ENCODE measurements around the gene WDSUB1.
A peak's percentile ranks its signal among the peaks of the same experiment; 100 is the strongest.

The WDSUB1 gene

DNA sequence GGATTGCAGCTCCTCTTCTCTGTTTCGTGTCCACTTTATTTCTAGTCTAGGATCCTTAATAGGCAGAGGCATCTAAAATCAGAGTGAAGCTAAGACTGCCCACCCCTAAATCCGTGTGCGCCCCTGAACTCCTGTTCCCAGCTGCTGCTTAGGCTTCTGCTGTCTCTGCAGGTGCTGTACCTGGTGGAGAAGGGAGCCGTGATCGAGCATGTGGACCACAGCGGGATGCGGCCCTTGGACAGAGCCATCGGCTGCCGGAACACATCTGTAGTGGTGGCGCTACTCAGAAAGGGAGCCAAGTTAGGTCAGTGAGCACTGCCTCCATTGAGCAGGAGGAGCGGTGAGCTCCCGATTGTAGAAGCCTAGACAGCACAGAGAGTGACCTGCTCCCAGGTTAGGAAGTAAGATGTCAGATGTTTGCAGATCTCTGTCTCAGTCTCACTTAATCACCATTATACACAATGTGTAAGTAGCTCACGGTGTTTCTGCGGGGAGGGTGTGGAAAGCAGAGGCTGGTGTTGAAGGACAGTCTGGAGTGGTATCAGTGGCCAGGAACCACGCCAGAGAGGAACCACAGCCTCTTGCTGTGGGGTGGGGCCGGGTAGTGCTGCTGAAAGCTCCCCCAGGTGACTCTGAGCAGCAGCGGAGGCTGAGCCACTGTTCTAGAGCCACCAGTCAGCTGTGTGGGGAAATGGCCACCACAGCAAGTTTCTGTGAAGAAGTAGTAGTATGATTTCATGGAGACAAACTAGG lies 62.3 kb downstream of the WDSUB1 start:
- no peak for DNase-seq

DNA sequence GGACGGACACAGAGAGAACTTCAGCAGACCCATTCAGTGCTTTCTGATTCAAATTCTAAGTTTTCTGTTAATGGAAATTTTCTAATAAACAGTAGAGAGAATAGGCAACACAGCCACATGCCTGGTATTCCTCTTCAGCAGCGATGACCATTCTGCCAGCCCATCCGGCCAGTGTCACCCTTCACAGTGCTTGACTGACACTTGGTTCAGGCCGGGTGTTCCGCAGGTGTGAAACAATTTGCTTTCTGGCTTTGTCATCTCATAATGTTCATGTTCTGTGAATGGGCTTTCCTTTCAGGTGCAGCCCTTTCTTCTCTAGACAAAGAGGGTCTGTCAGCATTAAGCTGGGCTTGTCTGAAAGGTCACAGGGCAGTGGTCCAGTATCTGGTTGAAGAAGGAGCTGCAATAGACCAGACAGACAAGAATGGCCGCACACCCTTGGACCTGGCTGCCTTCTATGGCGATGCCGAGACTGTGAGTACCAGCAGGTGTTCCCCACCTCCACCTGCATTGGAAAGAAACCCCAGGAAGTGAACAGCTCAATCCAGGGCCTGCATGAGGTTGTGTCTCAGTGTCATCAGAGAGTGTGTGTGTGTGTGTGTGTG lies 67.0 kb downstream of the WDSUB1 start:
- no peak for DNase-seq

DNA sequence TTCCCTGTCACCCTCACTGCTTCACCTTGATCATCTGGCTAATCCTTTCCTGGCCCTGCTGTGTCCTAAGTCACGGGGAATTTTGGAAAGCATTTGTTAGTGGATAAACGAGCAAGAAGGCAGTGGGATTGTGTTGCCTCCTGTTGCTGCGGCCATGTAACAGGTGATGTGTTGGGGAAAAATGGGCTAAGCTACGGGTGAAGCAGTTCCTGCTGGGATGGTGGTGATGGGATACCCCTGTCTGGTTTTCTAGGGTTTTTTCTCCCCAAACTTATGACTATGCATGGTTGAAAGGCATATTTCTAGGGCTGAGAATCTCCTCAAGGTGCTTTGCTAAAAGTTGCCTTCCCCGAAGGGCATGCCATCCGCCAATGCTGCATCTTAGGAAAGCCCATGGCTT lies 68.1 kb downstream of the WDSUB1 start:
- DNase-seq: no peak

DNA sequence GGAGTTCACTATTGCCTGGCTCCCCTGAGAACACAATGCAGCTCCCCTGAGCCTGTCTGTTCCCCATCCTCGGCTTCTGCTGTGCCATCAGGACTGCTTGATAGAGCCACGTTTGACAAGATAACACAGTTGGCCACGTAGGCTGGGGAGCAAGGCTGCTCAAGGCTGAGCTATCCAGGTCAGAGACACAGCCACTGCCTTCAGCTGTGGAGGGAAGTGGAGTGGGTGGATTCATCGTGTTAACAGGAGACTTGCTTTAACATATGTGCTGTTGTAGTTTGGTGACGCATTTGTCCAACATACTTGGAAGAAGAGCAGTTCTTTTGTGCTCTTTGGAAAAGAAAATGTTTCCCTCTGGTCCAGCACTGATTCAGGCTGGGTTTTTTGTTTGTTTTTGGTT lies 68.8 kb downstream of the WDSUB1 start:
- DNase-seq: no peak

DNA sequence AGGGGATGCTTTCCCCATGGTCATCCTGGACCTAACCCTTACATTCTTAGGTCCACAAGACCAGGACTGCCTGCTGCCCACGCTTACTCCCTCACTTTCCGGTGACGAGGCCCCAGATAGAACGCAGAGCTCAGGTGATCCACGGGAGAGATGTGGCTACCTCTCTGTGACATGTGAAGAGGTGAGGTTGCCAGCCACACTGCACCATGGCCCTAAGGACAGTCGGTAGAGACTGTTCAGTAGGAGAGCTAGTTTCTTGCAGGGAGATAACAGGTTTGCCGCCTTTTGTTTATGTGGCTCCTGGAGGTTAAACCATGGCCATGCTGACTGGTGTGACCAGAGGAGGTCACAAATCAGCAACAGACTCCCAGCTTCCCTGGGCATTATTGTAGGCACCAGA lies 71.4 kb downstream of the WDSUB1 start:
- DNase-seq: no peak

DNA sequence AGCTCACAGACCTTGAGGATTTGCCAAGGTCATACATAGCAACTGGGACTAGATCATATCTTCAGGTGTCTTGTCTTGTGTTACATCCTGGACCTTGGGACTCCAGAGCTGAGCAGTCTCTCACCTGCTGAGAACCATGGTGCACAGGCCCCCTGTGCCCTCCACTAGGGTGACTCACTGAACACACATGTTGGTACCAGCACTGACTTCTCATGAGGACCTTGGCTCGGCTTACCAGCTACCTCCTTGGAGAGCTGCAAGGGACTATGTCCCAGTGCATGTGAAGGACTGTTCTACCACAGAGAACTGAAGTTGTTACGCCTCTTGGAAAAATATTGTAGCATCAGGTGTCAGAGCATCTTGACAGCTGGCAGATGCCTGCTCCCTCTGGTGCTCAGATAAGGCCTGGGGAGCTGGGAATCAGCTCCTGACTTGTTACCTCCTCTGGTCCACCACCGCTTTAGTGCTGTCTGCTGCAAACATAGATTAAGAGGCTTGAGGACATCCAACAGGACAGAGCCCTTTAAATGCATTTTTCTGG lies 72.1 kb downstream of the WDSUB1 start:
- DNase-seq: no peak

DNA sequence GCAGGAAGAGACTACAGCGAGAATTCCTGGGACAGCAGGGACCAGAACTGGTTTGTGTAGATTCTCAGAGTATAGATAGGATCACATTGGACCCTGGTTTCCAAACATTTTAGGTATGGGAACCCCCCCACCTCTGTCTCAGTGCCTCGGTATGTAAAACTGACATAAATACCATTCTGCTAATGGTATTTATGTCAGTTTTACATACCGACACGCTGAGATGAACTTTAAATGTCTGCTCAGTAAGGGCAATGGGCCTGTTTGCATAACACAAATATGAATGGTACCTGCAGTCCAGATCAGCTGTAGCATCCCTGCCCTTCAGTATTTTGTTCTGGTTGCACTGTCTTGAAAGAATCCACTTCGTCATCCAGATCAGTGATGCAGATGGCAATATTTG lies 73.2 kb downstream of the WDSUB1 start:
- no peak for DNase-seq

DNA sequence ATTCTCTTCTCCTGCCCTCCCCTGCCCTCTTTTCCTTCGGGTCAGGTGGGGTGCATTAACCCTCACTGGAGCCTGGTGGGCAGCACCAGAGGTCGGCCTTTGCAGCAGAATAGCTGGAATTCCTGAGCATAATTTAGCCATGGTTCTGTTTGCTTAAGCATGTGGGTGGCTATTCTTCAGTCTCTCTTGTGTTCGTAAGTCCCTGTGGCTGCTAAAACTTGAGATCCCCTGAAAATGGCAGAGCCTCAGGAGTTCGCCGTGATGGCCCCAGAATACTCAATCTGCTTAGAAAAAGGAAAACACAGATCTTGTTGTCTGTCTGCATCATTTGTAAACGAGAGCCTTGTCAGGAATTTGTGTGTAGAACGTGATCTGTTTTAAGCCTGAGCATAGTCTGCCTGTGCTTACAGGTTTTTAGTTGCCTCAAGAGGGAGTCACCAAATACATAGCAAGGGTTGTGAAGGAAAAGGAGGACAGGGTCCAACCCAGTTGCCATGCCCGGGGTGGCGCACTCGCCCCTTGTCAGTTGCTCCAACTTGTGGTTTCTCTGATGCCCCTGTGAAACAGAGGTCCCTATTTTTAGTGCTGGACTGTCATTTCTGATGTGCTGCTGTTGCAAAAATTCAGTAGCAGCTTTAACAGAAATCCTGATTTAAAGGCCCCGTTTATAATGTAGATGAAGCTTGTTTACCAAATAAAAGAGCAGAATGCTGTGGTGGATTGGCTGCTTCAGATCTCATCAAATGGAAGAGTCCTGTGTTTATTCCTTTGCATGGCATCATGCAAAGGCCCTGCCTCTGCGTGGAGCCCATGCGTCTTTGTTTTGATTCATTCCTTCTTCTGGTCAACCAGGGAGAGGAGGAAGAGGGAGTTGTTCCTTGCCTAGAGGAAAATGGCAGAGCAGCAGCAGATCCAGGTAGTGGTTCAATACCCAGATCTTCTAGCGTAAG lies 74.8 kb downstream of the WDSUB1 start:
- DNase-seq: no peak

DNA sequence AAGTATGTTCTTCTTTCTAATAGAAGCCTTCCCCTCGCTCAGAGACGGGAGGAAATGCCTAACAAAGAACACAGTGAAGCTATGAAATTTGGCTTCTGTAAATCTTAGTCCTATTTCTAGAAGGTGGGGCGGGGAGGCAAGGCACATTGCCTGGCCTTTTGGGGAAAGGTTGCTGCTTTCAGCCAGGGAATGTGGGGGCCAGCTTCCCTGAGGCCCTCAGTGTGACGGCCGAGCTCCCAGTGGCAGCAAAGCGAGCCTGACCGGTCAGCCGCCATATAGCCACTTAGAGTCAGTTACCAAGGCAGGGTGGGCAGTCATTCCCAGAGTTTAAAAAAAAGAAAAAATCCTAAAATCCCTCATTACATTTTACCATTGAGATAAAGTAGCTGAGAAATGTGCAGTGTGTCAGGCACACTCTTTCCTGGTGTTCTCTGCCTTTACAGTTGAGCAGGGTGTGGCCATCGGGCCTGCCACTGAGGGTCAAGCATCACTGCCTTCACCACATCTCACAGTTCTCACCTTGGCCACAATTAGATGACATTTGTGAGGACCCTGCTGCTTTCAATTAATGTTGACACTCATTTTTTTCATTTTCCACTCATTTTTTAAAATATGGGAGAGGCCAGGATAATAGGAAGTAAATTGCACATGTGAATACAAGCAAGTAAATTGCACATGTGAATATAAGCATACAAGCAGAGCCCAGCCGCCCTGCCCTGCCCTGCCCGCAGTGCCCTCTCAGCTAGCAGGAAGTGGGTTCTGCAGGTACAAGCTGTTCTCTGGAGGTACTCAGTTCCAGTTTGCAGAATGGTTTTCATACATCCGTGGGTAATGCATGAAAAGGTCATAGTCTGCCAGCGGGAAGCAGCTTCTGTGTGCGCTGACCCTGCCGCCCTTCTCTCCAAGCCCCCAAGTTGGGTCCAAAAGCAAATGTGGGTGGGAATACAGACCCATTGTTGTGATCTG lies 76.9 kb downstream of the WDSUB1 start:
- DNase-seq: no peak

DNA sequence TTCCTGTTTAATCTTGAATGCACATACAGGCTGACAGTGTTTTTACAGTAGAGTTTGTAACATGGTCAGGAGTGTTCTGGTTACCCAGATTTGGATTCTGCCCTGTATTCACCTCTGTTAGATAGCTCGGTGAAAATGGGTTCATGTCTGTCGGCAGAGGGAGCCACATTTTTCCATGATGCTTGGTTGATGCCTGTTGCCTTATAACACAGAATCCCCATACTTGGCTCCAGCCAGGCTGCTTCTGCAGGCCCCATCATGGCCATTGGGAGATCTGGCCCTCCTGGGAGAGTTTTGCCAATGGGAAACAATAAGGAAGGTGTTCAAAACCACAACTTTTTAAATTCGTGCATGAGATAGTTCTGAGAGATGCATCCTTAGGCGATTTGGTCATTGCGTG lies 78.1 kb downstream of the WDSUB1 start:
- DNase-seq: no peak

DNA sequence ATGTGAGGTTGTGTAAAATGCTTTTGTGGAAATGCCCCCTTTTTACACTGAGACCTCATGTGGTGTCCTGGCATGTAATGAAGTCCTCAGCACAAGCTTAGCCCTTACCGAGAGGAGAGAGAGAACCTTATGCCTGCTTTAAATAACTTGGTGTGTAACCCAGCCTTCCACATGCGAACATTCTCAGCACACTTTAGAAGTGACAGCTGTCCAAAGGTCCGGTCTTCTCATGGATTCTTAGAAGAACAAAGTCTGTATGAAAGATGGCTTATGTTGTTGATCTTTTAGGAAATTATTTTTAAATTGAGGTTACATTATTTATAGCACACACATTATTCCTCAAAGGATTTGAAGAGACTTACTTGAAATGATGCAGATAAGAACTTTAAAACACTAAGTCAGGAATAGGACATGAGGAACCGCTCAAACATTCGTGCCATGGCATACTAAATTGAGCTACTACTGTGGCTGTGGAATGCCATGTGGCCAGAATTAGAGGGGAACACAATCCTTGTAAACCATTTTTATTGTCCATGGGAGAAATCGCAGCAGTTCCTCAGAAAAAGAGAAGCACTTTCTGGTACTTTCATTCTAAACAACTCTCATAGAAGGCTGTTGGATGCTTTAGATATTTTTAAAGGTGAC lies 79.6 kb downstream of the WDSUB1 start:
- no peak for DNase-seq

DNA sequence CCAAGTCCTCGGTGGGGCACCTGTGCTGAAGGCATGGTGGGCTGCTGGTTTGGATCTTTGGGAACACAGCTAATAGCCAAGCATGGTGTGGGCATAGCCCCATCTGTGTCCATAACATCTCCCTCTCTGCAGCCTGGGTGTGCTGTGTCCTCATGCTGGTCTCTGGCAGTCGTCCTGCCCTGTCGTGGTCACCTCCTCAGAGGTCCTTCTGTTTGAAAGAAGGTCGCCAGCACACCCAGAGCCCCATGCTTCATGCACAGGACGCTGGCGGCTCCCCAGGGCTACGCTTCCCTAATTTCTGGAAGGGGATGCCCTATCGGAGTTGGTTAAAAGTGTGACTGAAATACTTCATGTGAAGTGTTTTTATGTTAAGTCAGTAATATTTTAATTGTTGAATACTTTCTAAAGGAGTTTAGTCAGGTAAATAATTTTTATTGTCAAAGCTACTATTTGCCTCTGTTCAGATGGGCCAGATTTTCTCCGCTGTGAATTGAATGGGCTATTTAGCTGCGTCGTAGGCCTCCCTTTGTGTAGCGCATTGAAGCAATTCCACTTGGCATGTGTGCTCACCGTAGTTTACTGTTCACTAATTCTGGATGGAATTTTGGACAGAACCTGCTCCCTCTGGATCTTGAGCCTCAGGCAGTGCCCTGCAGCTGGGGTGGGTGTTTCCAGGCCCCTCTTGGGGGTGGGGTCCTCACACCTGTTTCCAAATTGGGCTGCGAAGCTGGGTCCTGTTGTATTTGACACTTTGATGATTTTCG lies 81.9 kb downstream of the WDSUB1 start:
- no peak for DNase-seq

DNA sequence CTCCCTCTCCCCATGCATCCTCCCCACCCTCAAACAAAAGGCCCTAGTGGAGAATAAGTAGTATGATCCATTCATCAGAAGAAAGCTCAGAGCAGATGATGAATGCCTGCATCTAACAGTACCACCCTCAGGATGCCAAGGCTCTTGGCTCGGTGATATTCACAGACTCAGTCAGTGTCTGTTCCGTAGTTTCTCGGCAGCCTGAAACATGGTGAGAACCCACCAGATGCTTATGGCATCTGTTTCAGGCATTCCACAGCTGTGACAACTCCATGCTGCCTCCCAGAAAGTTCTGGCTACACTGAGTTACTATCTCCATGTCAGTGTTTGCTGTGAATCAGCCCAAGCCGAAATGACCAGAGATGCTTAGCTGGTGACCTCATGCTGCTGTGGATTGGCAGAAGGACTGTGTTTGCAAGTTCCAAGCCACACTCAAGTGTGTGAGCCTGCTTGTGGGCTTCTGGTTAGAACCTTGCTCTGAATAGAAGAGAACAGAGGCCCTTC lies 83.9 kb downstream of the WDSUB1 start:
- peak; percentile 90 for DNase-seq

DNA sequence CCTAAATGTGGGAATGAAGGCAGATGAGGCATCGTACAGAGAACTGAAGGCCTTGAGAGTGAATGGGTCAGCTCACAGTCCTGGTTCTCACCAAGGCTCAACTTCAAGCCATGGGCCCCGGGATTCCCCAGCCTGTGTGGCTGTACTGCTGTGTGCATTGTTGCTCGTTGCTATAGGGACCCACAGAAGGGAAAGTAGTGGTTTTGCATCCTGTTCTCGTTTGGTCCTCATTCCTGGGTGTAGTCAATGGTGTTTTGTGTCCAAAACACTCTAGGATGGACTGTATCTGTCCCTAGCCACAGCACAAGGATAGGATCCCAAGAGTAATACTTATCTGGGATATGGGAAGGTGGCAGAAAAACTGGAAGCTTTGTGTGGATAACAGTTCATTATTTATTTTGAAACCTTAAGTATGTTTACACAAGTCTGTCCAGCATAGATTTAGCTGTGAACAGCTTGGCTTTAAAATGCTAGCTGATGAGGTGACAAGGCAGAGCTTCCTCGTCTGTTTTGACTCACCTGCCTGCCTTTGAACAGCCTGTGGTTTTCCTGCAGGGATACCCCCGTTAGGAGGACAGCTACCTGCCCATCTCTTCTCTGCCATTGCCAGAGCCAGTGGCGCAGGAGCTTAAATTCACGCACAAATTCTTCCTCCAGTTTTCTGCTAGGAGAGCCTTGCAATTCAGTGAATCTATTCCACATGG lies 85.0 kb downstream of the WDSUB1 start:
- DNase-seq: no peak

DNA sequence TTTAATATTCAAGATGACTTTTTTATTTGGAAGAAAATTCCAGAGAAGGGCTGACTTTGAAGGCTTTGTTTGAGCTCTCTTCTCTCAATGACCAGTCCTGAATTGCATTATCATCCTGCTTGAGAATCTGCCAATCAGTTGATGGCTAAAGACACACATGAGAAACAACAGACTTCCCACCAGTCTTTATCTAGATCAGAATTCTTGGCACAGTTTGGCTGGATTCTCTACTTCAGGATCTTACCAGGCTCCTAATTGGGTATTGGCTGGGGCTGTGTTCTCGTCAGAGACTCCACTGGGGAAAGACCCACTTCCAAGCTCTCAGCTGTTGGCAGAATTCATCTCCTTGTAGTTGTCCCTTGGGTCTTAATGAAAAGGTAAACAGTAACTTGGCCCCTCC lies 86.0 kb downstream of the WDSUB1 start:
- peak; percentile 46 for DNase-seq

DNA sequence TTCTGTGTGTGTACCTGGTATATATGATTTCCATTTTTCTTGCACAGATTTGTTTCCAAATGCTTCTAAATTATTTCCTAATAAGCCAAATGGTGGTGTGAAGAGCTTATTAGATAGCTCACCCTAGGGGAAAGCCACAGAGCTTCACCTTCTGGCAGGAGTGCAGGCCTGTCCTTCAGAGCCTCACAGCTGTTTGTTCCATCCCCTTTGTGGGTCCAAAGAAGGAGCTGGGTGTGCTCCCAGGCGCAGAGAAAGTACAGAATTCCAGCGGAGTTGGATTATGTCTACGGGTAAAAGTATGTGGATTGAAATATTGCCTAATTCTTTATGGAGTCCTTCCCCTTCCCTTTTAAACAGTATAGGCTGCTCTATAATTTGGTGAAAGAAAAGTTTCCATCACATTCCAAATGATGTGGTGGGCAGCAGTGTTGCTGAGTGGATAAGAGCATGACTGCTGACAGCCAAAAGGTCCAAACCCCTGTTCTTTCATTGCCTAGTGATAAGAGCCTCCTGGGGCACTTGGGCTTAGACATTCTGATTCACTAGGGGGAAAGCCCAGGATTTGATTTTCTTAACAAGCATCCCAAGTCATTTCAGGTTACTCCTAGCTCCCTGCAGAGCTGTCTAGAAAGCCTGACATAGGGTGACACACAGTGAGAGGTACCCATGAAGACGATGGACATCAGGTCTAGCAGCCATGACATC lies 86.6 kb downstream of the WDSUB1 start:
- DNase-seq: peak; percentile 43

DNA sequence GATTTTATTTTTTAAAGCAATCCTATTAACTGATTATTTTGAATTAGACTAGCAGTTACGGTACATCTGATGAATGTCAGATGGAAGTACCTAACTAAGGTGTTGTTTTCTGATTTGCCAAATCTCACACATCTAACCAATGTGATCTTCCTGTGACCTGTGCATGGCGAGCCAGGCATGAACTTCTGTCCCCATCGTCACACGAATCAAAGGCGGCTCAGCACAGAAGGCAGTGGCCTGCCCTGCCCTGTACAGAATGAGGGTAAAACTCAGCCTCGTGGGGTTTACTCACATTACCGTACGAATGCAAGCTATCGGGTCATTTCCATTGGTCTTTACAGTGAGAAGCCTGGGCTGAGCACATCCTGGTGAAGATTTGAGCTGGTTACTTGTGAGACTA lies 87.3 kb downstream of the WDSUB1 start:
- DNase-seq: no peak

DNA sequence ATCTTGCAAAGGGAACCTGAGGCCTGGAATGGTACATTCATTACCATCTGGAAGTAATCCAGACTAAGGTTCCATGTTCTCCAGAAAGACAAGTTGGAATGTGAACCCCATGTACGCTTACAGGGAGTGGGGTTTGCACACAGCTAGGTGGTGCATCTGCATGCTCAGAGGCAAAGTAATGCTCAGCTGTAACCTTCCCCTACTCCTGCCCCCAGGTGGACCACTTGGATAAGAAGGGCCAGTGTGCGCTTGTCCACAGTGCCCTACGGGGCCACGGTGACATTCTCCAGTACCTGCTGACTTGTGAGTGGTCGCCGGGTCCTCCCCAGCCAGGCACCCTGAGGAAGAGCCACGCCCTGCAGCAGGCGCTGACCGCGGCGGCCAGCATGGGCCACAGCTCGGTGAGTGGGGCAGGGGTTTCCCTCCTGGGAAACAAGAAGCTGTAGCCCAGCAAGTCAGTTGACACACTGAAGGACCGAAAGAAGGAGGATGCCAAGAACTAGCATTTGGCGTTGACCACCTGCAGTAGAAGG lies 90.0 kb downstream of the WDSUB1 start:
- no peak for DNase-seq

DNA sequence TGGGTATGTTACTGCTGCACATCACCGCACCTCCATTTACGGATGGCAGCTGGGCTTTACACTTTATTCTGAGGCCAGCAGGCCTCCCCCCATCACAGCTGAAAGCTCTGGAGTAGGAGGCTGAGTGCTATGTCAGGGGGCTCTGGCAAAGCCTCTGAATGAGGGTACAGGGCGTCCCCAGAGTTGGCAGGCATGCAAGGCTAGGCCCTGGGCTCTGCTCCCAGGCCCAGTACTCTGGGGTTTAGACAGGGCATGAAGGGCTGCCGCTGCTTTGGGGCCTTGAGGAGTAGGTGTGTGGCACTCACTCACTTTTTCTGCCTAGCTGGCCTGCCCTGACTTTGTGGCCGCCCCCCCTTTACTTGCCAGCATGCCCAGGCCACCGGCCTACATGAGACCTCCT lies 90.8 kb downstream of the WDSUB1 start:
- DNase-seq: no peak
